HG03460 (cell line): ENCODE measurements around the gene ZNF326.

Experiments used
- ATAC-seq: cut with Tn5 transposase; IDR thresholded peaks from one replicate; pipeline ENCODE4 v1.9.1; 2021; ENCODE audit not compliant: unreplicated experiment

The ZNF326 gene

GRCh38 chr1:89994805-89995597 lies at the start of gene ZNF326:
TSS of gene ZNF326 (plus strand) at chr1:89995110. CDS start at chr1:89995258, 148 bp downstream.
- peak; percentile 96 for ATAC-seq

GRCh38 chr1:89945852-89946476 lies 48.9 kb upstream of the ZNF326 start:
- ATAC-seq: peak; percentile 73

GRCh38 chr1:89946532-89946931 lies 48.4 kb upstream of the ZNF326 start:
- ATAC-seq: peak; percentile 7

- no peak for ATAC-seq
Measured at GRCh38 chr1:89948722-89949345, 46.1 kb upstream of the ZNF326 start.

- ATAC-seq: no peak
Measured at GRCh38 chr1:89949991-89950624, 44.8 kb upstream of the ZNF326 start.

GRCh38 chr1:89950703-89951102 lies 44.2 kb upstream of the ZNF326 start:
- ATAC-seq: no peak

GRCh38 chr1:89951766-89952604 lies 42.9 kb upstream of the ZNF326 start:
- no peak for ATAC-seq

GRCh38 chr1:89952605-89953130 lies 42.2 kb upstream of the ZNF326 start:
- no peak for ATAC-seq

- ATAC-seq: peak; percentile 58
Measured at GRCh38 chr1:89953131-89953626, 41.7 kb upstream of the ZNF326 start.

GRCh38 chr1:89953929-89954328 lies 41.0 kb upstream of the ZNF326 start:
- no peak for ATAC-seq

GRCh38 chr1:89954401-89954800 lies 40.5 kb upstream of the ZNF326 start:
- ATAC-seq: no peak

- no peak for ATAC-seq
Measured at GRCh38 chr1:89955311-89956205, 39.4 kb upstream of the ZNF326 start.

- ATAC-seq: no peak
Measured at GRCh38 chr1:89957107-89957506, 37.8 kb upstream of the ZNF326 start.

- ATAC-seq: no peak
Measured at GRCh38 chr1:89958851-89959654, 35.9 kb upstream of the ZNF326 start.

- no peak for ATAC-seq
Measured at GRCh38 chr1:89959719-89960118, 35.2 kb upstream of the ZNF326 start.

GRCh38 chr1:89962024-89962741 lies 32.7 kb upstream of the ZNF326 start:
- no peak for ATAC-seq

- no peak for ATAC-seq
Measured at GRCh38 chr1:89962742-89963075, 32.2 kb upstream of the ZNF326 start.

- no peak for ATAC-seq
Measured at GRCh38 chr1:89965193-89965768, 29.6 kb upstream of the ZNF326 start.
